B cell (primary cell): ENCODE results near the gene COL6A5. TPM values are rescaled to one million over a fixed set of nuclear protein-coding genes. Genes with fewer than 3 reads are reported as not detected.

Experiments
- ATAC-seq: fragments of 200-7000 bp; cut with Tn5 transposase; one replicate; pipeline ENCODE4 v1.10.0; 2021; ENCODE audit warnings: low read depth, mild to moderate bottlenecking, moderate number of reproducible peaks, moderate library complexity
- CTCF ChIA-PET: fragments of 350-600 bp; sonication (Branson Sonifier 250); formaldehyde crosslinking; loops from one replicate; lab custom pipeline; 2021; ENCODE audit warnings: antibody characterized with exemption, inconsistent platforms; lab: Charles Lee
- POLR2A ChIA-PET: fragments of 350-600 bp; sonication (Branson Sonifier 250); formaldehyde crosslinking; loops from one replicate; lab custom pipeline; 2021; ENCODE audit warnings: antibody characterized with exemption; lab: Charles Lee
- DNase-seq: peaks from one replicate; pipeline ENCODE4 v3.0.0; 2013
- H2AFZ ChIP-seq: 2 replicates; pipeline ENCODE4 v1.6.1; 2012; ENCODE audit warnings: mild to moderate bottlenecking, low read depth, low read length; ENCODE audit not compliant: insufficient read depth, poor library complexity, severe bottlenecking
- H3K27ac ChIP-seq, 2 donors: 1 replicate in 1 of 2; 2 replicates in 1 of 2; pipeline ENCODE4 v1.5.1; 2012 to 2013; ENCODE audit warnings: low read length in 2 of 2, mild to moderate bottlenecking in 2 of 2, moderate library complexity in 1 of 2
- H3K27me3 ChIP-seq, 4 experiments: fragments of 200-600 bp in 1 of 4; sonication (generic) in 1 of 4; replicated peaks in 1 of 4; 1 replicate in 2 of 4; 2 replicates in 2 of 4; pipeline versions ENCODE4 v1.6.1 to v1.7.0; 2013 to 2016; ENCODE audit warnings: low read length in 3 of 4, mild to moderate bottlenecking in 2 of 4, mixed read lengths in 1 of 4, moderate library complexity in 1 of 4; ENCODE audit not compliant: insufficient read depth in 4 of 4, control insufficient read depth in 3 of 4; ENCODE audit errors: control extremely low read depth in 1 of 4
- H3K36me3 ChIP-seq, 2 experiments: replicated peaks in 1 of 2; 1 replicate in 1 of 2; 2 replicates in 1 of 2; pipeline versions ENCODE4 v1.6.1 to v1.7.1; 2013; ENCODE audit warnings: low read length in 1 of 2; ENCODE audit not compliant: insufficient read depth in 2 of 2, control insufficient read depth in 1 of 2; ENCODE audit errors: control extremely low read depth in 1 of 2, extremely low read depth in 1 of 2
- H3K4me1 ChIP-seq, 2 donors: fragments of 200-600 bp in 1 of 2; sonication (generic) in 1 of 2; 1 replicate in 1 of 2; 2 replicates in 1 of 2; pipeline versions ENCODE4 v1.5.1 to v1.6.1; 2013 to 2017; ENCODE audit warnings: low read length in 2 of 2; ENCODE audit not compliant: control insufficient read depth in 2 of 2, insufficient read depth in 2 of 2
- H3K4me2 ChIP-seq: replicated peaks from 2 replicates; pipeline ENCODE3; 2012; ENCODE audit warnings: mild to moderate bottlenecking, low read depth, low read length; ENCODE audit not compliant: poor library complexity, severe bottlenecking
- H3K4me3 ChIP-seq, 5 experiments: fragments of 200-600 bp in 1 of 5; sonication (generic) in 1 of 5; 1 replicate in 3 of 5; 2 replicates in 2 of 5; pipeline versions ENCODE4 v1.5.1 to v1.7.0; 2011 to 2016; ENCODE audit warnings: low read length in 4 of 5, mild to moderate bottlenecking in 4 of 5, low read depth in 2 of 5, control low read depth in 1 of 5, moderate library complexity in 1 of 5; ENCODE audit not compliant: insufficient read depth in 1 of 5; ENCODE audit errors: control extremely low read depth in 1 of 5, extremely low read depth in 1 of 5
- H3K79me2 ChIP-seq: fragments of 200-600 bp; sonication (generic); one replicate; pipeline ENCODE4 v1.6.0; 2016; ENCODE audit warnings: low read length; ENCODE audit not compliant: control insufficient read depth, insufficient read depth
- H3K9ac ChIP-seq: fragments of 200-600 bp; sonication (generic); 2 replicates; pipeline ENCODE4 v1.6.1; 2017; ENCODE audit warnings: mild to moderate bottlenecking, low read length, moderate library complexity
- H3K9me3 ChIP-seq, 3 donors: one replicate each; pipeline versions ENCODE4 v1.6.1 to v1.7.1; 2013; ENCODE audit warnings: low read length in 2 of 3; ENCODE audit not compliant: control insufficient read depth in 2 of 3, insufficient read depth in 1 of 3; ENCODE audit errors: control extremely low read depth in 1 of 3
- H4K20me1 ChIP-seq: 2 replicates; pipeline ENCODE4 v1.6.0; 2012; ENCODE audit warnings: mild to moderate bottlenecking, low read length; ENCODE audit not compliant: insufficient read depth, control insufficient read depth, poor library complexity, severe bottlenecking
- H3K27ac Mint-ChIP-seq: one replicate; pipeline ENCODE4 v1.8.0; 2021; ENCODE audit warnings: mixed read lengths
- H3K27me3 Mint-ChIP-seq: one replicate; pipeline ENCODE4 v1.8.0; 2021; ENCODE audit warnings: mixed read lengths
- H3K4me1 Mint-ChIP-seq: one replicate; pipeline ENCODE4 v1.8.0; 2021; ENCODE audit warnings: mixed read lengths
- H3K4me3 Mint-ChIP-seq: one replicate; pipeline ENCODE4 v1.8.0; 2021; ENCODE audit warnings: mixed read lengths
- H3K9me3 Mint-ChIP-seq: one replicate; pipeline ENCODE4 v1.8.0; 2022; ENCODE audit warnings: mixed read lengths; ENCODE audit not compliant: insufficient read depth
- CTCF ChIP-seq: fragments of 200-600 bp; IDR thresholded peaks from one replicate; pipeline ENCODE4 v1.8.0; 2022; ENCODE audit warnings: antibody characterized with exemption, mild to moderate bottlenecking
- EZH2 ChIP-seq: IDR thresholded peaks from 2 replicates; pipeline ENCODE4 v1.6.1; 2012; ENCODE audit warnings: borderline replicate concordance, low read depth, mild to moderate bottlenecking, moderate library complexity, low read length; ENCODE audit not compliant: insufficient read depth, poor library complexity, severe bottlenecking
- WGBS: methylation state at CpG from one replicate; pipeline ENCODE4 v1.1.5; 2013; ENCODE audit warnings: missing lambda C conversion rate; ENCODE audit not compliant: insufficient coverage; 5-methylcytosine and 5-hydroxymethylcytosine counted together
- intact Hi-C: fragments of 100-400 bp; cut with micrococcal nuclease; formaldehyde crosslinking; loops from one replicate; pipeline ENCODE4 v1.10.0; 2022
- polyA plus RNA-seq: library from polyadenylated mRNA; depleted of rRNA; stranded (reverse); fragments of >200 nt; gene quantifications from 2 replicates; pipeline ENCODE4 v1.2.3, GENCODE V29; 2012
- total RNA-seq, 2 donors: library from RNA; stranded (reverse); fragments of 120-200 nt in 1 of 2; gene quantifications; 1 replicate in 1 of 2; 2 replicates in 1 of 2; pipeline versions ENCODE4 v1.2.3 to v1.2.4, GENCODE V29; 2013 to 2022

Gene COL6A5
- total and polyA plus RNA-seq, 2 donors (not counting 1 experiment from before 2014, with no cell fraction given) = not detected

GRCh38 chr3:130395916-130396315, 50.4 kb downstream of the COL6A5 start:
- Mint-ChIP-seq H3K4me1 (no peaks in the 10 kb centered on the region), H3K9me3 (peaks cover 4% of the 10 kb centered on the region), H3K4me3 (no peak overlapping the region), H3K27me3 (peaks cover 8% of the 10 kb centered on the region), H3K27ac (no peak overlapping the region)
- CTCF ChIA-PET = no interaction called here
- no peak for TF ChIP-seq CTCF
- H3K4me2 ChIP-seq = no peak overlapping the region
- H3K9me3 ChIP-seq = no peaks in the 10 kb centered on the region
- peaks cover 0 to 4% (median 0%) of the 10 kb centered on the region in 4 experiments for H3K27me3 ChIP-seq
- no peaks in the 10 kb centered on the region for H4K20me1 ChIP-seq
- H3K27ac ChIP-seq = no peak overlapping the region
- H2AFZ ChIP-seq = no peak overlapping the region
- no peak overlapping the region for H3K9ac ChIP-seq
- no peaks in the 10 kb centered on the region for H3K36me3 ChIP-seq
- POLR2A ChIA-PET = no interaction called here
- intact Hi-C loops = no loop called here
- H3K79me2 ChIP-seq = no peaks in the 10 kb centered on the region
- no peaks in the 10 kb centered on the region for H3K4me1 ChIP-seq
- ATAC-seq (no peak), DNase-seq (no peak)
- WGBS = 83% methylated on average over 1 of the region's 2 CpGs
- no peak overlapping the region for H3K4me3 ChIP-seq

- Histone ChIP-seq H2AFZ (no peak overlapping the region), H4K20me1 (no peaks in the 10 kb centered on the region), H3K27me3 (no peaks in the 10 kb centered on the region), H3K4me2 (no peak overlapping the region), H3K27ac (no peak overlapping the region), H3K79me2 (no peaks in the 10 kb centered on the region), H3K4me1 (no peaks in the 10 kb centered on the region), H3K9me3 (no peaks in the 10 kb centered on the region), H3K4me3 (no peak overlapping the region), H3K36me3 (no peaks in the 10 kb centered on the region), H3K9ac (no peak overlapping the region)
- ChIA-PET CTCF (no interaction called here), POLR2A (no interaction called here)
- Mint-ChIP-seq H3K4me3 (no peak overlapping the region), H3K9me3 (peaks cover 4% of the 10 kb centered on the region), H3K27me3 (peaks cover 3% of the 10 kb centered on the region), H3K27ac (no peak overlapping the region), H3K4me1 (no peaks in the 10 kb centered on the region)
- DNase-seq (no peak), ATAC-seq (no peak)
- TF ChIP-seq CTCF (no peak), EZH2 (no peak)
- intact Hi-C loops = no loop called here
Measured at GRCh38 chr3:130404401-130404800, 58.9 kb downstream of the COL6A5 start.
